A549 (cell line): Measurements from ENCODE around the gene AGBL4. TPM values are rescaled to one million over a fixed set of nuclear protein-coding genes. Genes with fewer than 3 reads are reported as not detected.

ENCODE experiments used
- ATAC-seq, 2 experiments: fragments of 200-7000 bp in 1 of 2; fragments of >200 bp in 1 of 2; cut with Nextera tagmentation in 1 of 2; cut with Tn5 transposase in 1 of 2; 3 replicates each; pipeline versions ENCODE4 v1.8.0 to v1.9.1; 2018 to 2020; ENCODE audit warnings: mild to moderate bottlenecking in 1 of 2, moderate library complexity in 1 of 2
- CTCF ChIA-PET: fragments of 300-600 bp; sonication (Branson Sonifier 250); formaldehyde crosslinking; extraction: SDS; loops from one replicate; lab custom pipeline; 2021; ENCODE audit warnings: antibody characterized with exemption, inconsistent platforms; lab: Yijun Ruan, JAX
- POLR2A ChIA-PET: fragments of 350-600 bp; formaldehyde crosslinking; extraction: SDS; loops from one replicate; lab custom pipeline; 2021; ENCODE audit warnings: antibody characterized with exemption, inconsistent platforms; lab: Yijun Ruan, JAX
- DNase-seq, 2 experiments: peaks; one replicate each; pipeline versions ENCODE4 v3.0.0 to v3.0.0-alpha.2; 2011 to 2016; ENCODE audit warnings: low read depth in 1 of 2, low spot score in 1 of 2
- FAIRE-seq: peaks from 2 replicates; lab custom pipeline; 2011; peaks lifted over from hg19 to GRCh38; lab: Jason Lieb, UNC
- H3K27ac ChIP-seq, 2 experiments: fragments of >200 bp; sonication (Bioruptor Twin); formaldehyde crosslinking; 3 replicates each; pipeline ENCODE4 v1.5.1; 2016 to 2017
- H3K4me1 ChIP-seq: fragments of >200 bp; sonication (Bioruptor Twin); formaldehyde crosslinking; 3 replicates; pipeline ENCODE4 v1.6.1; 2016
- H3K4me2 ChIP-seq: fragments of >200 bp; sonication (Bioruptor Twin); formaldehyde crosslinking; 3 replicates; pipeline ENCODE4 v1.6.1; 2016
- H3K4me3 ChIP-seq: fragments of >200 bp; sonication (Bioruptor Twin); formaldehyde crosslinking; 3 replicates; pipeline ENCODE4 v1.5.1; 2016
- H3K9me3 ChIP-seq: fragments of >200 bp; sonication (Bioruptor Twin); formaldehyde crosslinking; 3 replicates; pipeline ENCODE4 v1.6.1; 2016
- BHLHE40 ChIP-seq: IDR thresholded peaks from 2 replicates; pipeline ENCODE4 v1.6.1; 2012; ENCODE audit warnings: low read depth, low read length, inconsistent platforms
- EHMT2 ChIP-seq: fragments of 200-600 bp; sonication (generic); IDR thresholded peaks from 2 replicates; pipeline ENCODE4 v1.6.1; 2016; ENCODE audit warnings: antibody characterized with exemption, low read depth, mild to moderate bottlenecking, moderate library complexity
- ESRRA ChIP-seq: fragments of 150-350 bp; IDR thresholded peaks from 2 replicates; pipeline ENCODE4 v1.6.1; 2014; ENCODE audit warnings: mild to moderate bottlenecking, low read length, borderline replicate concordance
- HDAC2 ChIP-seq: fragments of 200-600 bp; sonication (generic); IDR thresholded peaks from 2 replicates; pipeline ENCODE4 v1.6.1; 2016
- HEYL ChIP-seq: fragments of 250-450 bp; sonication (Bioruptor Pico); IDR thresholded peaks from 2 replicates; pipeline ENCODE4 v1.8.0; 2021; ENCODE audit warnings: mild to moderate bottlenecking, moderate library complexity
- HOXB5 ChIP-seq: fragments of 250-450 bp; sonication (Bioruptor Pico); IDR thresholded peaks from 2 replicates; pipeline ENCODE4 v1.5.0; 2020; ENCODE audit warnings: mild to moderate bottlenecking, moderate library complexity
- JUN ChIP-seq, 2 experiments: fragments of >200 bp; sonication (Bioruptor Twin); formaldehyde crosslinking; IDR thresholded peaks; 2 replicates in 1 of 2; 3 replicates in 1 of 2; pipeline ENCODE4 v1.6.1; 2016 to 2017
- JUNB ChIP-seq: fragments of >200 bp; sonication (Bioruptor Twin); formaldehyde crosslinking; IDR thresholded peaks from 2 replicates; pipeline ENCODE4 v1.6.1; 2016
- KDM5A ChIP-seq: fragments of 200-600 bp; sonication (generic); IDR thresholded peaks from 2 replicates; pipeline ENCODE4 v1.6.1; 2016; ENCODE audit warnings: antibody characterized with exemption, mild to moderate bottlenecking
- MAFK ChIP-seq: fragments of 450-650 bp; IDR thresholded peaks from 2 replicates; pipeline ENCODE4 v1.6.1; 2014; ENCODE audit not compliant: partially characterized antibody
- MAZ ChIP-seq: fragments of 150-350 bp; IDR thresholded peaks from 2 replicates; pipeline ENCODE4 v1.6.1; 2014; ENCODE audit warnings: antibody characterized with exemption, low read depth, low read length, borderline replicate concordance
- NPAS2 ChIP-seq: fragments of 250-450 bp; sonication (Bioruptor Pico); IDR thresholded peaks from 2 replicates; pipeline ENCODE4 v1.8.0; 2022; ENCODE audit warnings: mild to moderate bottlenecking, moderate library complexity, borderline replicate concordance
- NR3C1 ChIP-seq: fragments of >200 bp; sonication (Bioruptor Twin); formaldehyde crosslinking; IDR thresholded peaks from 3 replicates; pipeline ENCODE4 v1.6.1; 2017
- POLR2A ChIP-seq: IDR thresholded peaks from 2 replicates; pipeline ENCODE4 v1.6.1; 2012; ENCODE audit warnings: mild to moderate bottlenecking, low read length
- RAD21 ChIP-seq, 2 experiments: fragments of >200 bp in 1 of 2; sonication (Bioruptor Twin) in 1 of 2; formaldehyde crosslinking in 1 of 2; IDR thresholded peaks in 1 of 2; conservative IDR thresholded peaks in 1 of 2; 2 replicates in 1 of 2; 3 replicates in 1 of 2; pipeline ENCODE4 v1.6.1; 2012 to 2018; ENCODE audit warnings: inconsistent platforms in 1 of 2
- RARB ChIP-seq: fragments of 250-450 bp; sonication (Bioruptor Pico); IDR thresholded peaks from 2 replicates; pipeline ENCODE4 v1.8.0; 2021; ENCODE audit warnings: mild to moderate bottlenecking, moderate library complexity
- RCOR1 ChIP-seq: fragments of 150-350 bp; IDR thresholded peaks from 2 replicates; pipeline ENCODE4 v1.6.1; 2014; ENCODE audit warnings: antibody characterized with exemption, low read length, low read depth
- RFX5 ChIP-seq: fragments of 450-650 bp; IDR thresholded peaks from 2 replicates; pipeline ENCODE4 v1.7.1; 2014; ENCODE audit warnings: antibody characterized with exemption, mild to moderate bottlenecking, moderate library complexity
- SMC3 ChIP-seq: fragments of >200 bp; sonication (Bioruptor Twin); formaldehyde crosslinking; IDR thresholded peaks from 3 replicates; pipeline ENCODE4 v1.6.1; 2018; ENCODE audit warnings: inconsistent platforms
- TFCP2L1 ChIP-seq: fragments of 250-450 bp; sonication (Bioruptor Pico); IDR thresholded peaks from 2 replicates; pipeline ENCODE4 v1.5.0; 2021; ENCODE audit warnings: mild to moderate bottlenecking
- ZC3H11A ChIP-seq: fragments of 450-650 bp; IDR thresholded peaks from 2 replicates; pipeline ENCODE4 v1.6.1; 2014; ENCODE audit warnings: antibody characterized with exemption, mild to moderate bottlenecking
- ZFP36 ChIP-seq: fragments of 450-650 bp; IDR thresholded peaks from 2 replicates; pipeline ENCODE4 v1.6.1; 2014; ENCODE audit warnings: borderline replicate concordance; ENCODE audit not compliant: partially characterized antibody
- WGBS: methylation state at CpG from one replicate; pipeline ENCODE4 v1.1.6; 2017; ENCODE audit errors: missing lambda C conversion rate; 5-methylcytosine and 5-hydroxymethylcytosine counted together
- polyA plus RNA-seq, 4 experiments: library from polyadenylated mRNA; depleted of rRNA in 3 of 4; stranded (reverse); fragments of >200 nt; fragmentation: RNase III in 1 of 4; extraction: RNeasy Plus Mini Kit Qiagen cat#74134 plus additional on column Dnase treatment in 1 of 4; gene quantifications; 2 replicates in 3 of 4; 3 replicates in 1 of 4; pipeline ENCODE4 v1.2.3, GENCODE V29; 2011 to 2017
- TF ChIP-seq, protein P1 (sequence below): fragments of 450-650 bp; IDR thresholded peaks from 2 replicates; pipeline ENCODE4 v1.6.1; 2014; ENCODE audit warnings: antibody characterized with exemption
- TF ChIP-seq, protein P2 (sequence below): IDR thresholded peaks from 2 replicates; pipeline ENCODE4 v1.6.1; 2012
- TF ChIP-seq, protein P3 (sequence below): fragments of >200 bp; sonication (Bioruptor Twin); formaldehyde crosslinking; IDR thresholded peaks from 3 replicates; pipeline ENCODE4 v1.6.1; 2016
- TF ChIP-seq, protein P4 (sequence below): fragments of >200 bp; sonication (Bioruptor Twin); formaldehyde crosslinking; IDR thresholded peaks from 2 replicates; pipeline ENCODE4 v1.6.1; 2016

The AGBL4 gene
- polyA plus RNA-seq, 2 of the 4 experiments (the other 2 are of a cell fraction): not detected

DNA sequence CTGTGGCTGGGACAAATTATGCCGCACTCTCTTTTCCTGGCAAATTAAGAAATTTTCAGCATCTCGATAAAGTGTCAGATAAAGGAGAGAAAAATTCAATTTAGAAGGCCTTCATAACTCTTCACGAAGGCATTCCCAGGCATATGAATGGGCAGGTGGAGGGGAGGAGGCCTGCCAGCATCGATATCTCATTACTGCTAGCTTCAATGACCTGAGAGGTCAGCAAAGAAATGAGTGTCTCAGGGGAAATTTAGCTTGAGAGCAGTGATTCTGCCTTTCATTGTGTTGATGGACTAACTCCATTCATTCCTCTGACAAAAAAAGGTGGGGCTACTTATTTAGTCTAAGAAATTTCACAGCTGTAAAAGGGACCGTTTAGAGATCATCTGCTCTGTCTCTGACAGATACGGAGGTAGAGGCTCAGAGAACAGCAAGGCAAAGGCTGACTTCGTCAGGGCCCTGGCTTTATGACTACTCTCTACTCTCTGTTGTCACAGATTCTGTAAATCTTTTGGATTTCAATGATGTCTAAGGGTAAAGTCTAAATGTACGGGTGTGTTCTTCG lies 1035.0 kb downstream of the AGBL4 start:
- DNase-seq (no peak), ATAC-seq (no peak), FAIRE-seq (no peak)
- 33% methylated on average over 9 of the region's 9 CpGs for WGBS
- POLR2A ChIA-PET: no interaction called here
- CTCF ChIA-PET: interaction anchor here (1.0 kb wide), 1 partner anchor 14 kb away, joined by 3 read pairs; no protein-coding TSS in a partner anchor
- H3K27ac ChIP-seq: no peak overlapping the region
- H3K4me2 ChIP-seq: no peak overlapping the region
- no peaks in the 10 kb centered on the region for H3K9me3 ChIP-seq
- no peaks in the 10 kb centered on the region for H3K4me1 ChIP-seq
- TF ChIP-seq ZC3H11A (no peak), ESRRA (no peak), HEYL (CRISPR knock-in tag) (no peak), EHMT2 (no peak), TFCP2L1 (CRISPR knock-in tag) (no peak), SMC3 (no peak), HOXB5 (no peak), MAFK (no peak), NR3C1 (no peak), RARB (CRISPR knock-in tag) (no peak), MAZ (no peak), KDM5A (no peak), JUNB (no peak), BHLHE40 (no peak)
- TF ChIP-seq, protein P1, sequence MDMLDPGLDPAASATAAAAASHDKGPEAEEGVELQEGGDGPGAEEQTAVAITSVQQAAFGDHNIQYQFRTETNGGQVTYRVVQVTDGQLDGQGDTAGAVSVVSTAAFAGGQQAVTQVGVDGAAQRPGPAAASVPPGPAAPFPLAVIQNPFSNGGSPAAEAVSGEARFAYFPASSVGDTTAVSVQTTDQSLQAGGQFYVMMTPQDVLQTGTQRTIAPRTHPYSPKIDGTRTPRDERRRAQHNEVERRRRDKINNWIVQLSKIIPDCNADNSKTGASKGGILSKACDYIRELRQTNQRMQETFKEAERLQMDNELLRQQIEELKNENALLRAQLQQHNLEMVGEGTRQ: no peak
- TF ChIP-seq, protein P2, sequence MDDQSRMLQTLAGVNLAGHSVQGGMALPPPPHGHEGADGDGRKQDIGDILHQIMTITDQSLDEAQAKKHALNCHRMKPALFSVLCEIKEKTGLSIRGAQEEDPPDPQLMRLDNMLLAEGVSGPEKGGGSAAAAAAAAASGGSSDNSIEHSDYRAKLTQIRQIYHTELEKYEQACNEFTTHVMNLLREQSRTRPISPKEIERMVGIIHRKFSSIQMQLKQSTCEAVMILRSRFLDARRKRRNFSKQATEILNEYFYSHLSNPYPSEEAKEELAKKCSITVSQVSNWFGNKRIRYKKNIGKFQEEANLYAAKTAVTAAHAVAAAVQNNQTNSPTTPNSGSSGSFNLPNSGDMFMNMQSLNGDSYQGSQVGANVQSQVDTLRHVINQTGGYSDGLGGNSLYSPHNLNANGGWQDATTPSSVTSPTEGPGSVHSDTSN: no peak
- H3K4me3 ChIP-seq: no peak overlapping the region

DNA sequence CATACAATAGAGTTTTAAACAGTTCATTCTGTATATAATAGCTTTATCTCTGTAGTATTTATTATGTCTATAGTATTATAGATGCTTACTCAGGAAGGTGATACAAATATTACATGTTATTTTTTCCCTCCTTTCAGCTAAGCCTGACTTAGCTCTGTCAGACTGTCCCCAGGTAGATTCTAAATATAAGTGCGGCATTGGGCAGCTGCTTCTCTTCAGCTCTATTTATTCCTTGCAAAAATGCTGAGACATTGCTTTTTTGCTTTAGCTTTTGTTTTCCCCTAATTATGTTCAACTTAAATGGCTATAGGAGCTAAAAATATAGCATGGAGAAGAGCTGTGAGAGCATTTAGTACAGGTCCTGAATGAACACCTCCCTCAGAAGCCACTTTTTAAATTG lies 1043.8 kb downstream of the AGBL4 start:
- H3K27ac ChIP-seq: no peak overlapping the region
- 0% methylated on average over 1 of the region's 1 CpG for WGBS
- no peak overlapping the region for H3K4me3 ChIP-seq
- POLR2A ChIA-PET: no interaction called here
- TF ChIP-seq JUN (IDR thresholded peaks at IDR 0.05) (no peak), ESRRA (no peak), TFCP2L1 (CRISPR knock-in tag) (no peak), HOXB5 (no peak), RFX5 (no peak), POLR2A (no peak), RCOR1 (no peak), RAD21 (conservative IDR thresholded peaks at IDR 0.05 in 1 of 2, IDR thresholded peaks at IDR 0.05 in 1 of 2) (no peak), EHMT2 (no peak), MAZ (no peak), RARB (CRISPR knock-in tag) (no peak), ZFP36 (no peak), HDAC2 (no peak), NPAS2 (CRISPR knock-in tag) (no peak), MAFK (no peak), BHLHE40 (no peak)
- TF ChIP-seq, protein P3, sequence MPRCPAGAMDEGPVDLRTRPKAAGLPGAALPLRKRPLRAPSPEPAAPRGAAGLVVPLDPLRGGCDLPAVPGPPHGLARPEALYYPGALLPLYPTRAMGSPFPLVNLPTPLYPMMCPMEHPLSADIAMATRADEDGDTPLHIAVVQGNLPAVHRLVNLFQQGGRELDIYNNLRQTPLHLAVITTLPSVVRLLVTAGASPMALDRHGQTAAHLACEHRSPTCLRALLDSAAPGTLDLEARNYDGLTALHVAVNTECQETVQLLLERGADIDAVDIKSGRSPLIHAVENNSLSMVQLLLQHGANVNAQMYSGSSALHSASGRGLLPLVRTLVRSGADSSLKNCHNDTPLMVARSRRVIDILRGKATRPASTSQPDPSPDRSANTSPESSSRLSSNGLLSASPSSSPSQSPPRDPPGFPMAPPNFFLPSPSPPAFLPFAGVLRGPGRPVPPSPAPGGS: no peak
- TF ChIP-seq, protein P4, sequence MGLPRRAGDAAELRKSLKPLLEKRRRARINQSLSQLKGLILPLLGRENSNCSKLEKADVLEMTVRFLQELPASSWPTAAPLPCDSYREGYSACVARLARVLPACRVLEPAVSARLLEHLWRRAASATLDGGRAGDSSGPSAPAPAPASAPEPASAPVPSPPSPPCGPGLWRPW: no peak
- DNase-seq (no peak), FAIRE-seq (no peak), ATAC-seq (no peak)
- H3K9me3 ChIP-seq: no peaks in the 10 kb centered on the region
- no peak overlapping the region for H3K4me2 ChIP-seq
- no peaks in the 10 kb centered on the region for H3K4me1 ChIP-seq
- CTCF ChIA-PET: no interaction called here
